Karpas-422 (cell line): ENCODE data around the gene MRPS9. TPM values are rescaled to one million over a fixed set of nuclear protein-coding genes. Genes with fewer than 3 reads are reported as not detected.

Experiments
- DNase-seq: peaks from one replicate; pipeline ENCODE4 v3.0.0-alpha.2; 2015
- H2AFZ ChIP-seq: fragments of 200-600 bp; sonication (generic); 2 replicates; pipeline ENCODE4 v1.6.1; 2014; ENCODE audit warnings: antibody characterized with exemption, low read length, mixed read lengths
- H3K27ac ChIP-seq: fragments of 200-600 bp; sonication (generic); 2 replicates; pipeline ENCODE4 v1.5.1; 2014; ENCODE audit warnings: mild to moderate bottlenecking, low read length, moderate library complexity
- H3K27me3 ChIP-seq: fragments of 200-600 bp; sonication (generic); 2 replicates; pipeline ENCODE4 v1.6.1; 2014; ENCODE audit warnings: low read length, mixed read lengths
- H3K36me3 ChIP-seq: fragments of 200-600 bp; sonication (generic); 2 replicates; pipeline ENCODE4 v1.6.1; 2014; ENCODE audit warnings: low read length, mixed read lengths; ENCODE audit not compliant: insufficient read depth
- H3K4me1 ChIP-seq: fragments of 200-600 bp; sonication (generic); 2 replicates; pipeline ENCODE4 v1.6.1; 2014; ENCODE audit warnings: mild to moderate bottlenecking, low read length, mixed read lengths
- H3K4me2 ChIP-seq: fragments of 200-600 bp; sonication (generic); 2 replicates; pipeline ENCODE4 v1.6.1; 2014; ENCODE audit warnings: low read length, low read depth, mild to moderate bottlenecking; ENCODE audit not compliant: poor library complexity, severe bottlenecking
- H3K4me3 ChIP-seq: fragments of 200-600 bp; sonication (generic); 2 replicates; pipeline ENCODE4 v1.5.1; 2014; ENCODE audit warnings: mild to moderate bottlenecking, antibody characterized with exemption, low read length, mixed read lengths
- H3K79me2 ChIP-seq: fragments of 200-600 bp; sonication (generic); 2 replicates; pipeline ENCODE4 v1.6.1; 2014; ENCODE audit warnings: mild to moderate bottlenecking, low read length, mixed read lengths
- H3K9ac ChIP-seq: fragments of 200-600 bp; sonication (generic); 2 replicates; pipeline ENCODE4 v1.6.0; 2014; ENCODE audit warnings: low read length
- H3K9me2 ChIP-seq: fragments of 200-600 bp; sonication (generic), shearing (Covaris generic); replicated peaks from 2 replicates; pipeline ENCODE4 v1.6.0; 2014; ENCODE audit warnings: mild to moderate bottlenecking, low read length, moderate library complexity; ENCODE audit not compliant: insufficient read depth
- H3K9me3 ChIP-seq: fragments of 300-700, 200-600 bp; sonication (generic); 2 replicates; pipeline ENCODE4 v1.6.1; 2014; ENCODE audit warnings: low read length, mixed read lengths
- H4K20me1 ChIP-seq: fragments of 200-600 bp; sonication (generic); 2 replicates; pipeline ENCODE4 v1.6.1; 2014; ENCODE audit warnings: mild to moderate bottlenecking, antibody characterized with exemption, low read length, low read depth; ENCODE audit not compliant: insufficient read depth
- total RNA-seq: library from RNA; depleted of rRNA; stranded (reverse); fragments of >200 nt; shearing (Covaris generic); gene quantifications from 2 replicates; pipeline ENCODE4 v1.2.3, GENCODE V29; 2014; ENCODE audit warnings: low replicate concordance

MRPS9 gene
- total RNA-seq, 1 experiment from 2014 or later = 24.5 TPM

- Histone ChIP-seq H4K20me1 (no peaks in the 10 kb centered on the region), H3K4me2 (no peak overlapping the region), H3K4me3 (no peak overlapping the region), H3K4me1 (peaks cover 26% of the 10 kb centered on the region), H3K9me3 (no peaks in the 10 kb centered on the region), H3K79me2 (peaks cover 24% of the 10 kb centered on the region; the same call in 1 of the 2 replicates), H3K27me3 (no peaks in the 10 kb centered on the region), H3K27ac (no peak overlapping the region), H3K9ac (no peak overlapping the region), H3K36me3 (no peaks in the 10 kb centered on the region), H2AFZ (no peak overlapping the region), H3K9me2 (no peaks in the 10 kb centered on the region)
- DNase-seq = no peak
Observed at GRCh38 chr2:105082107-105082506, 44.2 kb downstream of the MRPS9 start.

DNA sequence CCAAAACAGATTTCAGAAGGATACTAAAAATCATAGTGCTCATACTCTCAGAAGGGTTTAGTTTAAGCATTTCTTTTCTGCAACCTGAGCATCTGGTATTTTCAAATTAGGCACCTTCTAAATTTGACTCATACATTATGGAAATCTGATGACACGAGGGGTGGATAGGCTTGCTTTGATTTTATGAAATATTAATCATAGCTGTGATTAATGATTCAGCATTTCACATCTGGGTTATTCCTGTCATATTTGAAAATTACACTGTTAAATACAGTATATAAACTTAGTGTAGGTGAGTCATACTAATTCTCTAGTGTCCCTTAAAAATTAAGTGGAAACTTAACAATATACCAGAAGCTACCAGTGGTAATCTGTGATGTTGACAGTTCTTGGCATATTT is 47.7 kb downstream of the MRPS9 start:
- H3K27me3 ChIP-seq = no peaks in the 10 kb centered on the region
- peaks cover 25% of the 10 kb centered on the region; the same call in 1 of the 2 replicates for H3K79me2 ChIP-seq
- H4K20me1 ChIP-seq = no peaks in the 10 kb centered on the region
- no peaks in the 10 kb centered on the region for H3K9me2 ChIP-seq
- H3K4me3 ChIP-seq = no peak overlapping the region
- 0 out of 2 replicates have a peak, but pooled peaks cover 5% of the 10 kb centered on the region for H3K36me3 ChIP-seq
- H3K27ac ChIP-seq = peak overlapping the region; percentile 7; the same call in 1 of the 2 replicates
- H3K4me2 ChIP-seq = peak overlapping the region; percentile 38
- H3K9ac ChIP-seq = no peak overlapping the region
- peaks cover 28% of the 10 kb centered on the region for H3K4me1 ChIP-seq
- peak; percentile 48 for DNase-seq
- no peak overlapping the region for H2AFZ ChIP-seq
- no peaks in the 10 kb centered on the region for H3K9me3 ChIP-seq

- H3K9ac ChIP-seq = no peak overlapping the region
- H3K4me2 ChIP-seq = no peak overlapping the region
- H3K36me3 ChIP-seq = 0 out of 2 replicates have a peak, but pooled peaks cover 8% of the 10 kb centered on the region
- H3K27ac ChIP-seq = no peak overlapping the region
- H3K4me1 ChIP-seq = peaks cover 28% of the 10 kb centered on the region
- H3K9me3 ChIP-seq = no peaks in the 10 kb centered on the region
- DNase-seq = no peak
- no peak overlapping the region for H3K4me3 ChIP-seq
- no peaks in the 10 kb centered on the region for H4K20me1 ChIP-seq
- no peaks in the 10 kb centered on the region for H3K9me2 ChIP-seq
- H3K79me2 ChIP-seq = peaks cover 29% of the 10 kb centered on the region; the same call in 1 of the 2 replicates
- H2AFZ ChIP-seq = no peak overlapping the region
- H3K27me3 ChIP-seq = no peaks in the 10 kb centered on the region
Observed at GRCh38 chr2:105087273-105087672, 49.4 kb downstream of the MRPS9 start.

- Histone ChIP-seq H3K27me3 (no peaks in the 10 kb centered on the region), H3K9me2 (no peaks in the 10 kb centered on the region), H3K79me2 (peaks cover 24% of the 10 kb centered on the region; the same call in 1 of the 2 replicates), H3K27ac (no peak overlapping the region), H2AFZ (no peak overlapping the region), H3K4me1 (peaks cover 19% of the 10 kb centered on the region), H3K4me3 (no peak overlapping the region), H3K9ac (no peak overlapping the region), H3K36me3 (peaks cover 20% of the 10 kb centered on the region; the same call in 1 of the 2 replicates), H3K4me2 (no peak overlapping the region), H3K9me3 (no peaks in the 10 kb centered on the region), H4K20me1 (no peaks in the 10 kb centered on the region)
- DNase-seq = no peak
Observed at GRCh38 chr2:105090091-105090490, 52.2 kb downstream of the MRPS9 start.

DNA sequence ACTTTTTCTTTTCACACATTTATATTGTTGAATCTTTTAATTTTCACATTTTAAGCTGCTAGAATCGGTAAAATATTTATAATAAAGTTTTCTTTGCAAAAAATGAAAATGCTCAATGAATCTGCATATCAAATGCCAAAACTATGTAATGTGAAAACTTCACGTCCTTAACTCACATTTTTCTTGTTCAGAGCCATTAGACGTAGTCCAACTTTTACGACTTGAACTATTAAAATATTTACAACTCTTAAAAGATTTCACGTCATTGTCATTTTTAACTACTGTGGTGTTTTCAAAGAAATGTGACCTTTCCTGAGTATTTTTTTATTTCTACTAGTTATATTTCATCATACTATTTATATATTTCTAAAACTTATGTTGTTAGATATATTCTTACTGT is 54.9 kb downstream of the MRPS9 start:
- Histone ChIP-seq H3K79me2 (0 out of 2 replicates have a peak, but pooled peaks cover 7% of the 10 kb centered on the region), H3K27me3 (no peaks in the 10 kb centered on the region)

GRCh38 chr2:105099153-105099552 is 61.3 kb downstream of the MRPS9 start:
- H3K36me3 ChIP-seq = peaks cover 35% of the 10 kb centered on the region

More for the DNA sequence above, 54.9 kb downstream of the MRPS9 start:
- Histone ChIP-seq H4K20me1 (no peaks in the 10 kb centered on the region), H3K9ac (no peak overlapping the region), H3K9me3 (no peaks in the 10 kb centered on the region), H2AFZ (no peak overlapping the region), H3K4me2 (no peak overlapping the region), H3K9me2 (no peaks in the 10 kb centered on the region), H3K27ac (no peak overlapping the region), H3K4me3 (no peak overlapping the region), H3K36me3 (peaks cover 28% of the 10 kb centered on the region; the same call in 1 of the 2 replicates), H3K4me1 (no peaks in the 10 kb centered on the region)
- no peak for DNase-seq

DNA sequence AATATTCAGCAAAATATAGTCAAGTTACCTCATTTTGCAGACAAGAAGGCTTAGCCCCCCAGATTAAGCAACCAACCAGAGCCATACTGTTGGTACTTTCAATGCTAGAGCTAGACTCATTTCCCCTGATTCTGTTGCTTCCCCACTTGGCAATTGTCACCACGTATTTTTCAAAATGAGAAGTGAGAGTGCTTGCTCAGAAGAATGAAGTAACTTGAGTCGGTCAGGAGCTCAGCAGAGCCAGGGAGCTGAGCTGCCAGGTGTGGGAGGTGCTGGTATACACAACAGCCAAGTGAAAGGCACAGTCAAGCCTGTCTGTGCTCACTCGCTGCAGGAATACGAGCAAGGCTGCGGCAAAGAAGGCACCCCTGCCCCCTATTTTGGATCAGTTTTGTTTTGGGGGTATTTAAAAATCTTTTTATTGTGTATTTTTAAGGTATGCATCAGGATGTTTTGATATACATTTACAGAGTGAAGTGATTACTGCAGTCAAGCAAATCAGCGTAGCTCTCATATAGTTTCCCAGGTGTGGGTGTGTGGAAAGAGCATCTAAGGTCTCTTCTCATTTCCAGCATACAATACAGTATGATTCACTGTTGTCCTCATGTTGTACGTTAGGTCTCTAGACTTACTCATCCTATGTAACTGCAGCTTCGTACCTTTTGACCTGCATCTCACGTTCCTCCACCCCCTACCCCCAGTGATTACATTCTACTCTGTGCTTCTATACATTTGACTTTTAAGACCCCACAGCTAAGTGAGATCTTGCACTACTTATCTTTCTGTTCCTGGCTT is 62.4 kb downstream of the MRPS9 start:
- H3K27ac ChIP-seq = peak overlapping the region; percentile 70
- no peak overlapping the region for H3K9ac ChIP-seq
- H3K9me2 ChIP-seq = no peaks in the 10 kb centered on the region
- H3K36me3 ChIP-seq = peaks cover 34% of the 10 kb centered on the region
- no peaks in the 10 kb centered on the region for H3K79me2 ChIP-seq
- DNase-seq = peak; percentile 77
- H4K20me1 ChIP-seq = no peaks in the 10 kb centered on the region
- no peaks in the 10 kb centered on the region for H3K9me3 ChIP-seq
- no peak overlapping the region for H3K4me3 ChIP-seq
- no peaks in the 10 kb centered on the region for H3K27me3 ChIP-seq
- no peak overlapping the region for H2AFZ ChIP-seq
- peaks cover 42% of the 10 kb centered on the region for H3K4me1 ChIP-seq
- H3K4me2 ChIP-seq = peak overlapping the region; percentile 14

More at GRCh38 chr2:105099153-105099552, 61.3 kb downstream of the MRPS9 start:
- Histone ChIP-seq H3K27me3 (no peaks in the 10 kb centered on the region), H3K79me2 (no peaks in the 10 kb centered on the region), H3K4me2 (no peak overlapping the region), H3K9me3 (no peaks in the 10 kb centered on the region), H3K9me2 (no peaks in the 10 kb centered on the region), H3K9ac (no peak overlapping the region), H3K27ac (peak overlapping the region; percentile 70), H3K4me3 (no peak overlapping the region), H3K4me1 (peaks cover 31% of the 10 kb centered on the region), H4K20me1 (no peaks in the 10 kb centered on the region), H2AFZ (no peak overlapping the region)
- no peak for DNase-seq

DNA sequence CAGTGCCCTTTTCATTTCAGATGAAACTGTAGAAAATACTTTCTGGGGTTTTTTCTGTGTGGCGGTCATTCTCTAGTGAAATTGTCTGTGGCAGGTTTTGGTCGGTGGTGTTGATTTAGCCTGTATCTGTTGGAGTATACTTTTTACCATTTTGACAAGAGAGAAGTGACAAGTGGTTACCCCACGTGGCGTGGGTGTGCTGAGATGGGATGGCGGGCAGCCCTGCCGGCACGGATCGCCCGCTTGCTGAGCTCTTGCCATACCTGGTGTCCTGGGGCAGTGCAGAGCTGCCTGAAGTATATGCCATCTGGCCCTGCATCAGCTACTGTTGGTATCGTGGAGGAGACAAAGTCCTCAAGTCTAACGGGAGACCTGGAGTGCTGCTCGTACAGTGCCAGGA is 64.1 kb downstream of the MRPS9 start:
- no peaks in the 10 kb centered on the region for H3K79me2 ChIP-seq
- peaks cover 48% of the 10 kb centered on the region for H3K4me1 ChIP-seq
- no peaks in the 10 kb centered on the region for H3K9me3 ChIP-seq
- H3K9ac ChIP-seq = no peak overlapping the region
- no peaks in the 10 kb centered on the region for H3K9me2 ChIP-seq
- H3K27ac ChIP-seq = no peak overlapping the region
- no peak overlapping the region for H3K4me2 ChIP-seq
- no peak for DNase-seq
- no peak overlapping the region for H2AFZ ChIP-seq
- no peaks in the 10 kb centered on the region for H4K20me1 ChIP-seq
- H3K36me3 ChIP-seq = peaks cover 34% of the 10 kb centered on the region
- H3K27me3 ChIP-seq = no peaks in the 10 kb centered on the region
- H3K4me3 ChIP-seq = no peak overlapping the region
